HG03457 (cell line): ENCODE measurements around the gene HADHB.
A peak's percentile ranks its signal among the peaks of the same experiment; 100 is the strongest.
"Not testable (repeated sequence)": the region's sequence is repeated elsewhere in the genome, so short reads cannot be mapped to it uniquely, and the experiment has no call there.

Source experiments
- ATAC-seq: cut with Tn5 transposase; IDR thresholded peaks from one replicate; pipeline ENCODE4 v1.9.1; 2021; ENCODE audit warnings: moderate number of reproducible peaks; ENCODE audit not compliant: unreplicated experiment

The HADHB gene

GRCh38 chr2:26243470-26244308, 1.1 kb upstream of the HADHB start:
- no peak for ATAC-seq

GRCh38 chr2:26245231-26245732, 543 bp downstream of the HADHB start:
- ATAC-seq, result peak; percentile 12

DNA sequence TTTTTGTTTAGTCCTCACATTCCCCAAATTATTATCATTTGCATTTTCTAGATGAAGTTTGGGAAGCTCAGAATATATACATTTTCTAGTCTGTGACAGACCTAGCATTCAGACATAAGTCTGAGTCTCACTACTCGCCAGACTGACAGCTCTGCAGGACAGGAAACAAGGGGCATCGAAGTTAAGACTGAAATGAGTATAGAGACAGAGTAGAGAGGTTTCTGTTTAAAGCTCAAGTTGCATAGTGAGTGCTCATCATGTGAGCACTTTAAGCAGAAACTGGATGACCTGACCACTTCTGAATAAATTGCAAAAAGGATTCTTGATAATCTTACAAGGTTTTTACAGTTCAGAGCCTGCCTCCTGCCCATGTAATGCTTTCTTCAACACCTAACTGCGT, 1.1 kb downstream of the HADHB start:
- ATAC-seq, result peak; percentile 51

DNA sequence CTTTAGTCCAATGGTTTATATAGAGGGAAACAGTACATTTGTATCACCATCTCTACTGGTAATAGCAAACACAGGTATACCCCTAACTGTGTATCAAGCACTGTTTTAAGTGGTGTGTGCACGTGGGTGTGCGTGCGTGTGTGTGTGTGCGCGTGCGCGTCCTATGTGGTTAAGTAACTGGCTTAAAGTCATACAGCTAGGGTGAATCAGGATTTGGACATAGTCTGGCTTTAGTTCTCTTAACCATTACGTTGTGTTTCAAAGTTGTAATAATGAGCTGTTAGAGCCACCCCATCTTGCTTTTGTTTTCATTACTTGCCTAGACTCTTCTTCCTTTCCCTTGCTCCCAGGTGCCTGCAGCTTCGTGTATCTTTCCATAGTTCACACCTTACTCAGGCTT, 2.1 kb downstream of the HADHB start:
- no peak for ATAC-seq

DNA sequence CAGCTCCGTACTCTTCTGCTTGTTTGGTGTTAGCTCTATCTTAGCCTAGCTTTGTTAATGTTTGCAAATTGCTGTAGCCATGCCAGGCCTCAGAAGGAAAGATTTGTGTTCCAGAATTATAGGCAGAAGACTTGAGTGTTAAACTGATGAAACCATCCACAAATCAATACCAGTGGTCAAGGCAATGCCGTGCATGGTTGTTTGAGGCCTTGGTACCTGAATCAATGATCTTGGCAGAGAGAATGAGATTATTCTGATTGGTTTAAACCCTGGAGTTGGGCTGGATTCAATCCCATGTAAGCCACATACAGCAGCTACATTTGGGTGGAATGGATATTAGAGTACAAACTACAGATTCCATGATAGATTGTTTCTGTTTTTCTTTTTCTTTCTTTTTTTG, 4.9 kb downstream of the HADHB start:
- no peak for ATAC-seq

GRCh38 chr2:26251893-26252292, 7.2 kb downstream of the HADHB start:
- no peak for ATAC-seq

DNA sequence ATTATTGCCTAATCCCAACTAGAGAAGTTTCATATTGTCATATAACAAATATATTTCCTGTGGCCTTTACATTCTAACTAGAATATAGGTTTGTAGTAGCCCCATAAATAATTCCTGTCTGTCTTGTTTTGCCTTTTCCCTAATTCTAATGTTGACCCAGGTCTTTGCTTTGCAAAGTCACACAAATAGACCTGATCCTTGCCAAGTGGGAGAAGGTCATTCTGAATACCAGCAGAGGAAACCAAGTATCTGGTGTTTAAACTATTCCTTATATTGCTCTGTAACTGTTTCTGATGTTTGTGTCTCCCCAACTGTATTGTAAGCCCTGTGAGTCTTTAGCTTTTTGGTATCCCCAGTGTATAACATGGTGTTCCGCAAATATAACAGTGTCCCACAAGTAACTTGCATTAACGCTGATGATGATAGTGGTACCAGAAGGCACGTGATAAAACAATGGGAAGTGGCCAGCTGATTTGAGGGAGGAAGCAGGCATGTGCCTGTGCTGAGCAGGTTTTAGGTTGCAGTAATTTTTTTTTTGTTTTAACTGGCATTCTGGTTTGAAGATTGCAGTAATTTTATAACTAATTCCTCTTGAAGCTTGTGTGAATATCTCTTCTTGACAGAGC, 11.1 kb downstream of the HADHB start:
- no peak for ATAC-seq

DNA sequence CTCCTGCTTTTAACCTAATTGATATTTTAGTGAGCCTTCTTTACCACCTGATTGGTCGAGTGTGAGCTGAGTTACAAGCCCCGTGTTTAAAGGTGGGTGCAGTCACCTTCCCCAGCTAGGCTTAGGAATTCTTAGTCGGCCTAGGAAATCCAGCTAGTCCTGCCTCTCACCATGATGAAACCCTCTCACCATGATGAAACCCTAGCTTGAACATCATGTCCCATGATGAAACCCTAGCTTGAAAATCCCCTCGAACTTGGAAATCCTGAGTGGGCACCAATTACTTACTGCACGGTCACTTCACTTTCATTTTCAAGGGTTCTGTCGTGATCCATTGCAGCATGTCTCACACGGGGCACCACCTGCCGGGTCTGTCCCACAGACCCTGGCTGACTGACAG, 14.1 kb downstream of the HADHB start:
- not testable (repeated sequence) for ATAC-seq

DNA sequence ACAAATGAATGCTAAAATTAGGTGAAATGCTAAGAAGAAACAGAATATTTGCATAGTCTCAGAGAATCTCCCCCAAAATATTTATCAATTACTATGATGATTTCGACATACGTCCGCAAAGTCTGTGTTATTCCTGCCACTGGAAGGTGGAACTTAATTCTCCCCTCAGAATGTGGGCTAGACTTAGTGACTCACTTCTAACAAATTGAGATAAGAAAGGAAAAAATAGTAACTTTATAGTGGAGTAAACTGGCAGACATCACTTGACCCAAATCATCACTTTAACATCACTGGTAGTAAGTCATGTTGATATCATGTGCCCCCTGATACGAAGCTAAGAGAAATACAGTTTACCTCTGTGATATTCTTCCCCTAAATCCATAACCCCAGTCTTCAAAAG, 23.5 kb downstream of the HADHB start:
- ATAC-seq, result no peak

DNA sequence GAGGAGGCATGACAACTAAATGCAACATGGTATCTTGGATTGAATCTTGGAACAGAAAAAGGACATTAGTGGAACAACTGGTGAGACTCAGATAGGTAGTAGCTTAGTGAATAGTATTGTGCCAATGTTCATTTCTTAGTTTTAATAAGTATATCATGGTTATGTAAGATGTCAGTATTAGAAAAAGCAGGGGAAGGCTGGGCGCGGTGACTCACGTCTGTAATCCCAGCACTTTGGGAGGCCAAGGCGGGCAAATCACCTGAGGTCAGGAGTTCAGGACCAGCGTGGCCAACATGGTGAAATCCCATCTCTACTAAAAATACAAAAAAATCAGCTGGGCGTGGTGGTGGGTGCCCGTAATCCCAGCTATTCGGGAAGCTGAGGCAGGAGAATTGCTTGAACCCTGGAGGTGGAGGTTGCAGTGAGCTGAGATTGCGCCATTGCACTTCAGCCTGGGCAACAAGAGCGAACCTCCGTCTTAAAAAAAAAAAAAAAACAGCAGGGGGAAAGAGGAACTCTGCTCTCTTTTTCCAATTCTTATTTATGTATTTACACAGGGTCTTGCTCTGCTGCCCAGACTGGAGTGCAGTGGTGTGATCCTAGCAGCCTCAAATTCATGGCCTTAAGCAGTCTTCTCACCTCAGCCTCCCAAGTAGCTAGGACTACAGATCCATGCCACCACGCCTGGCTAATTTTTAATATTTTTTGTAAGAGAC, 24.1 kb downstream of the HADHB start:
- not testable (repeated sequence) for ATAC-seq

DNA sequence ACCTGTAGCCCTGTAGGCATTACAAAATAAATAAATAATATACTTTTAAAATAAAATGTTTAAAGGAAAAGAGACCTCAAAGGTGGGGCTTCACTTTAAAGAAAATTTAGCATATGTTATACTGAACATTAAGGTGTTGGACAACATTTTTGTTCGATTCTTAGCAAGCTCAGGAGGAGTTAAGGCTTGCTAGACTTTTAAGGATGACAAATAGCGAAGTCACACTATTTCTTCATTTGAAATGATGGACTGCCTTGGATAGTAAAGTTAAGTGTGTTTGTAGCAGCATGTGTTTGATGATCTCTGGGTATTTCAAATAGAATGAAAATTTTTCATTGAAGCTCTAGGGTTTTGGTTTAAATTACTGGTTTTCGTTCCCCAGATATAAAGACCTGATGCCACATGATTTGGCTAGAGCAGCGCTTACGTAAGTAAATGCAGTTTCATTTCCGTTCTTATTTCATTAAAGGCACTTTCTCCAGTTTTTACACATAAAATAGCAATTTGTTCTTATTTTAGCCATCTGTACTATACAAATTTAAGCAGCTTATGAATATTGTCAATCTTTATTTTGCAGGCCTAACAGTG, 24.9 kb downstream of the HADHB start:
- ATAC-seq, result no peak

DNA sequence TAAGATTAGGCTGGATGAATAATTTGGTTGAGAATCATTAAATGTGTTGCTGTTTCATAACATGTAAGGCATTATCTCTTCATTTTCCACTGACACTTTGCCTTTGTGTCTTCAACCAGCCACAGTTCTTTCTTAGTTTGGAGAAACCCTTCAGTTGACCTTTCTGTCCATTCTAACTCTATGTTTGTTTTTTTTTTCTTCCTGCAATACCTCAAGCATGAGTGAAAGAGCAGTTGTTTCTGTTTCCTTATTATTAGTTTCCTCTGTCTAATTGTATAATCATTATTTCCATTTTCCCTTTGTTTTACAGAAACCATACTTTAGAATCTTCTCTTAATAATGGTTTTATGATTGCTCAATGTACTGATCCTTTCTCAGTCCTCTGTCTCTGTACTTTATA, 25.6 kb downstream of the HADHB start:
- no peak for ATAC-seq

DNA sequence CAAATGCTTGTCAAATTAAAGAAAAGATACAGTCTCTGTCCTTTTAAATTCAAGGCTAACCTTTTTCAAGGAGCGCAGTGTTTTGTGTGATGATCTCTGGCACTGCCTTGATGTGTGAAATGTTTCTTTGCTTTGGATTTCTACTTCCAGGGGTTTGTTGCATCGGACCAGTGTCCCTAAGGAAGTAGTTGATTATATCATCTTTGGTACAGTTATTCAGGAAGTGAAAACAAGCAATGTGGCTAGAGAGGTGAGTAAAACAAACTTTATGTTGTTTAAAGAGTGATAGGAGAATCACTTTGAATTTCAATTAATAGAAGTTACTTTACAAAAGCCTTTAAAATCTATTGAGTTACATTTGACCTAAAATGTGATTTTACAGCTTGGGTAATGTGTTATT, 28.8 kb downstream of the HADHB start:
- no peak for ATAC-seq

GRCh38 chr2:26274058-26274613, 29.4 kb downstream of the HADHB start:
- ATAC-seq, result no peak

DNA sequence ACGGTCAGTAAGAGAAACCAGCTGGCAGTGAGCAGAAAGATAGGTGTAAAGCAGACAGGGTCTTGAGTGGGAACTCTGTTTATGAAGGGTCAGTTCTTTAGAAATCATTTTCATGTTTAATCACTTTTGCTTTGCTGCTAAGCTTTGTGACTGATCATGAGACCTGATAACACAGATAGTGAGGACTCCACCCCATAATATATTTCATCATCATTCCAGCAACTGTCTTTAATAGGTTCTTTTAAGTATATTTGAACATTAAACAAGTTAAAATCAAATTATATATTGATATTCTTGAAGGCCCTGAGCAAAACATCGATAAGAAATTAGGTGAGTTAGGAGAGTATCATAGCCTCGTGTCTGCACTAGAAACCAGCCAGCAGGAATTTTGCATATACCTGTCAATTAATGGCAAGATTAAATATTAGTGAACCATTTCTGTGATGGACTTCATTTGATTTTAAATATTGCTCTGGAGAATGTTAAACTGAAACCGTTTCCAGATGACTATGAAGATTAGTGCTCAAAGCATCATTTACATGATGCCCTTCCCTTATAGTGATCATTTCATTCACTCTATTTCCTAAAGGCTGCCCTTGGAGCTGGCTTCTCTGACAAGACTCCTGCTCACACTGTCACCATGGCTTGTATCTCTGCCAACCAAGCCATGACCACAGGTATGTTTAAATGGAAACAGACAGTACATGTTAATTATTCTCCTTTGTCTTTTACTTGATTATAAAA, 31.9 kb downstream of the HADHB start:
- no peak for ATAC-seq

- no peak for ATAC-seq
Measured at GRCh38 chr2:26279886-26280285, 35.1 kb downstream of the HADHB start.

- no peak for ATAC-seq
Measured at GRCh38 chr2:26281226-26281625, 36.5 kb downstream of the HADHB start.

- no peak for ATAC-seq
Measured at GRCh38 chr2:26283606-26284005, 38.9 kb downstream of the HADHB start.

DNA sequence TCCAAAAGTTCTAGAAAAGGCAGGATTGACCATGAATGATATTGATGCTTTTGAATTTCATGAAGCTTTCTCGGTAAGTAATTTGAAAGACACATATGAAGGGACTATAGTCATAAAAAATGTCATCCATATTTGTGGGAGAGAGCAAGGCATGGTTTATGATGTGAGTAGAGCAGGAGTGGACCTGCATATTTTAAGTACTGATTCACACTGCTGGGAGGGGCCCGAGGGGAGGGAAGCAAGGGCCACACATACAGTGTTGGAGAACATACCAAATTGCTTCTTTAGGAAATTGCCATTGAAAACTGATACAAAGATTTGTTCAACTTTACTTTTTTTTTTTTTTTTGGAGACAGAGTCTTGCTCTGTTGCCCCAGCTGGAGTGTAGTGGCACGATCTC, 39.4 kb downstream of the HADHB start:
- no peak for ATAC-seq

DNA sequence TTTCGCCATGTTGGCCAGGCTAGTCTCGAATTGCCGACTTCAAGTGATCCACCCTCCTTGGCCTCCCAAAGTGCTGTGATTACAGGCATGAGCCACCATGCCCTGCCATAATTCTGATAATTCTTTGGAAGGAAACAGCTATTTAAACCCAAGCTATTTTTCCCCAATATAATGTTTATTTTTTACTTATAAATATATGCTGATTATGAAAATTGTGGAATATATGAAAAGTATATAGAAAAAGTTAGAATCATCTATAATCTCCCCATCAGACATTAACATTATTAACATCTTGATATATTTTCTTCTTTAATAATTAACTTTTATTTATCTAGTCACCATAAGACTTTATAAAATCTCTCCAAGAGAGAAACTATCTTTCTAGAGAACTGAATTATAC, 41.2 kb downstream of the HADHB start:
- ATAC-seq, result no peak
